Brain microvascular endothelial cell (primary cell): Measurements from ENCODE around the gene KLF14.
"Not testable (repeated sequence)": the region's sequence is repeated elsewhere in the genome, so short reads cannot be mapped to it uniquely, and the experiment has no call there.

Experiments
- DNase-seq: peaks from one replicate; pipeline ENCODE4 v3.0.0-alpha.2; 2020
- H3K27ac ChIP-seq: fragments of 250-450 bp; sonication (Bioruptor Pico); 2 replicates; pipeline ENCODE4 v1.5.1; 2020; ENCODE audit warnings: mild to moderate bottlenecking, moderate library complexity
- H3K27me3 ChIP-seq: fragments of 250-450 bp; sonication (Bioruptor Pico); replicated peaks from 2 replicates; pipeline ENCODE4 v1.5.1; 2020; ENCODE audit warnings: mild to moderate bottlenecking
- H3K36me3 ChIP-seq: fragments of 250-450 bp; sonication (Bioruptor Pico); replicated peaks from 2 replicates; pipeline ENCODE4 v1.5.1; 2020; ENCODE audit warnings: mild to moderate bottlenecking
- H3K4me3 ChIP-seq: 2 replicates; pipeline ENCODE4 v1.5.1; 2011; ENCODE audit warnings: low read depth, mild to moderate bottlenecking, control low read depth, low read length, moderate library complexity
- in situ Hi-C: cut with HindIII; loops from 2 replicates; pipeline ENCODE4 v1.10.0; 2017; ENCODE audit warnings: low sequenced_read_pairs, low pct_ligation_motif_present
- TF ChIP-seq, protein P1 (sequence below): IDR thresholded peaks from 2 replicates; pipeline ENCODE4 v1.5.1; 2011; ENCODE audit warnings: low read depth, mild to moderate bottlenecking, moderate library complexity, low read length, control low read depth, inconsistent platforms; ENCODE audit errors: missing control alignments

Gene KLF14

DNA sequence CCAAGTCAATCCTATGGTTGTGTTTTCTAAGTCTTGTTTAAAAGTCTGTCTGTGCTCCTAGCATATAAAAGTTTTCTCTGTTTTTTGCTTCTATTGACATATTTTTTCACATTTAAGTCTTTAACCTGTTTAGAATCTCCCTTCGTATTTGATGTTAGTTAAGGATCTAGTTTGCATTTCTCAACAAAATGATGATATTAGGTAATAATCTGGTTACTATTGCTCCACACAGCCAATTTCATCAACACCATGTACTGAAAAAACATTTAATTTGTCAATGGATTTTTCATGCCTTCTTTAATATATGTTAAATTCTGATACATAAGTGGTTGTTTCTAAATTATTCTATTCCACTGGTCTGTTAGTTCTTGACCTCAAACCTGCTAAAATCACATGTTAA, 30.2 kb downstream of the KLF14 start:
- H3K27me3 ChIP-seq: no peaks in the 10 kb centered on the region
- in situ Hi-C loops: no loop called here
- no peak overlapping the region for H3K4me3 ChIP-seq
- TF ChIP-seq, protein P1, sequence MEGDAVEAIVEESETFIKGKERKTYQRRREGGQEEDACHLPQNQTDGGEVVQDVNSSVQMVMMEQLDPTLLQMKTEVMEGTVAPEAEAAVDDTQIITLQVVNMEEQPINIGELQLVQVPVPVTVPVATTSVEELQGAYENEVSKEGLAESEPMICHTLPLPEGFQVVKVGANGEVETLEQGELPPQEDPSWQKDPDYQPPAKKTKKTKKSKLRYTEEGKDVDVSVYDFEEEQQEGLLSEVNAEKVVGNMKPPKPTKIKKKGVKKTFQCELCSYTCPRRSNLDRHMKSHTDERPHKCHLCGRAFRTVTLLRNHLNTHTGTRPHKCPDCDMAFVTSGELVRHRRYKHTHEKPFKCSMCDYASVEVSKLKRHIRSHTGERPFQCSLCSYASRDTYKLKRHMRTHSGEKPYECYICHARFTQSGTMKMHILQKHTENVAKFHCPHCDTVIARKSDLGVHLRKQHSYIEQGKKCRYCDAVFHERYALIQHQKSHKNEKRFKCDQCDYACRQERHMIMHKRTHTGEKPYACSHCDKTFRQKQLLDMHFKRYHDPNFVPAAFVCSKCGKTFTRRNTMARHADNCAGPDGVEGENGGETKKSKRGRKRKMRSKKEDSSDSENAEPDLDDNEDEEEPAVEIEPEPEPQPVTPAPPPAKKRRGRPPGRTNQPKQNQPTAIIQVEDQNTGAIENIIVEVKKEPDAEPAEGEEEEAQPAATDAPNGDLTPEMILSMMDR: no peak
- DNase-seq: no peak
- H3K27ac ChIP-seq: no peak overlapping the region
- no peaks in the 10 kb centered on the region for H3K36me3 ChIP-seq

DNA sequence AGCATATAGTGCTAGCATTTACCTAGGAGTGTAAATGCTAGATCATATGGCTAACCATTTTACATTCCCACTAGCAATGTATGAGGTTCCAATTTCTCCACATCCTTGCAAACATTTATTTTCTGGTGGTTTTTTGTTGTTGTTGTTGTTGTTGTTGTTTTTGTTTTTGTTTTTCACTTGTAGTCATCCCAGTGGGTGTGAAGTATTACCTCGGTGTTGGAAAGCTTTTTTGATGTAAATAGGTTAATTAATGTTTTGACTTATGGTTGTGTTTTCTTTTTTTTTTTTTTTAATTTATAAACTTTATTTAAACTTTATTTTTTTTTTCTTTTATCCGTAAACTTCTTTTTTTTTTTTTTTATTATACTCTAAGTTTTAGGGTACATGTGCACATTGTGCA, 32.4 kb downstream of the KLF14 start:
- DNase-seq: no peak
- no peaks in the 10 kb centered on the region for H3K36me3 ChIP-seq
- TF ChIP-seq, protein P1: no peak
- no peak overlapping the region for H3K4me3 ChIP-seq
- no peaks in the 10 kb centered on the region for H3K27me3 ChIP-seq
- no peak overlapping the region for H3K27ac ChIP-seq
- in situ Hi-C loops: no loop called here

DNA sequence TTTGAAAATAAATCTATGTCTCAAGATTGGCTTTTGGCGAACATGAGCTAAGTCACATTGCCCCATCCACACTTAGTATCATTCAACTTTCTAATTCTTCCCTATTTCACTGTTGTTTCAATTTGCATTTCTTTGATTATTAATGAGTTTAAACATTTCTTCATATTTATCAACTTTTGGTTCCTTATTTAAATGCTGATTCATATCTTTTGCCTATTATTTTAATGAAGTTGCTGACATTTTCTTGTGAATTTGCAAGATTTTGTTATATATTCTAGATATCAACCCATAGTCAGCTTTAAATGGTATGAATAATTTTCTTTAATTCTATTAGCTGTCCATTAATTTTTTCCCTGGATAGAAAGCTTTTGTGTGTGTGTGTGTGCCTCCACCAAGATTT, 33.2 kb downstream of the KLF14 start:
- no peaks in the 10 kb centered on the region for H3K36me3 ChIP-seq
- no peak for DNase-seq
- TF ChIP-seq, protein P1: no peak
- H3K27me3 ChIP-seq: no peaks in the 10 kb centered on the region
- in situ Hi-C loops: no loop called here
- H3K4me3 ChIP-seq: no peak overlapping the region
- no peak overlapping the region for H3K27ac ChIP-seq

DNA sequence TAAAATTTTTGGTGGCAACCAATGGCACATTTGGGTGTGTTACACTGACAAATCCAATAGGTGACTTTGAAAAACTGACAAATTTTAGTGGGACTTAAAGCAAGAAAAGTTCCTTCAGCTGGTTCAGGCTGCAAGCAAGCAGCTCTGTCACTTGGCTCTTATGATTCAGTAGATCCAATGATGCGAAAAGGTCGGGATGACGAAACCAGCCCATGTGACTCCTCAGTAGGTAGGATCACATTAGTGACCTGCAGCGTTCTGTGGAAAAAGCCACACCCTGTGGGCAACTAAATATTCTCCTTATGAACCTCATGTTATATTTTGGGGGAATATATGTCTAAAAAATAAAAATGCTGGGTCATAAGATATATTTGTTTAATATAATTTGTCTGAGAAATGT, 34.3 kb downstream of the KLF14 start:
- Histone ChIP-seq H3K27ac (no peak overlapping the region), H3K4me3 (no peak overlapping the region), H3K36me3 (no peaks in the 10 kb centered on the region), H3K27me3 (no peaks in the 10 kb centered on the region)
- in situ Hi-C loops: no loop called here
- no peak for DNase-seq
- TF ChIP-seq, protein P1: no peak

DNA sequence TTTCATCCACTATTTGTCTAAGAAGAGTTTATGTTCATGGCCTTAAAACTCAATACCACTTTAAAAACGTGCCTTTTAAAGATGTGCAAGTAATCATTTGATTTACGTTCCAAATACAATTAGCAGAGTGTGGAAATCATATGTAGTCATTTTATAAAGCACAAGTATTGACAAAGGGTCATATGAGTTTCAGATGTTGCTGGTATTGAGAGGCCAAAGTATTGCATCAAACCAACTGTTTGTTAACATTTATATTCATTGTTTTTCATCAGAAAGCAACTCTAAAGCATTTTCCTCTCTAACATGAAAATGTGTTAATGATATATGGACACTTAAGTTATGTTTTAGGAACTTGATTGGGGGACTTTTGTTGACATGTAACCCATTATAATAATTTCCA, 36.2 kb downstream of the KLF14 start:
- Histone ChIP-seq H3K27ac (no peak overlapping the region), H3K36me3 (no peaks in the 10 kb centered on the region), H3K27me3 (no peaks in the 10 kb centered on the region), H3K4me3 (no peak overlapping the region)
- in situ Hi-C loops: no loop called here
- DNase-seq: no peak
- TF ChIP-seq, protein P1: no peak

DNA sequence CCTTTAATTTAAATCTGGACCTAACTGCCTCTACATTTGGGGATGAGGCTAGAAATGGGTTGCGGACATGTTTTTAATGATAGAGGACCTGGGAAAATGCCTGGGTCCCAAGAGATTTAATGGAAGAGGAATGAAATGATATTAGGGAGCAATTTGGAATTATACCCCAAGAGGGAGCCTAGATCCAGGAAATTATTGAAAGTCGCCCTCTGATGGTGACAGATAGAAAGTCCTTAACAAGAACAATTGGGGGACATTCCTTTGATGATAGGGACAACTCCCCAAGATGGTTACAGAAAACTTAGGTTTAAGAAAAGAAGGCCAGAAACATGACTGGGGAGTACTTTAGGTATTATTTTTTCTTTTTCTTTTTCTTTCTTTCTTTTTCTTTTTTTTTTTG, 38.2 kb downstream of the KLF14 start:
- in situ Hi-C loops: no loop called here
- TF ChIP-seq, protein P1: peak; percentile 67
- Histone ChIP-seq H3K4me3 (no peak overlapping the region), H3K27ac (no peak overlapping the region), H3K27me3 (no peaks in the 10 kb centered on the region), H3K36me3 (no peaks in the 10 kb centered on the region)
- peak; percentile 11 for DNase-seq

DNA sequence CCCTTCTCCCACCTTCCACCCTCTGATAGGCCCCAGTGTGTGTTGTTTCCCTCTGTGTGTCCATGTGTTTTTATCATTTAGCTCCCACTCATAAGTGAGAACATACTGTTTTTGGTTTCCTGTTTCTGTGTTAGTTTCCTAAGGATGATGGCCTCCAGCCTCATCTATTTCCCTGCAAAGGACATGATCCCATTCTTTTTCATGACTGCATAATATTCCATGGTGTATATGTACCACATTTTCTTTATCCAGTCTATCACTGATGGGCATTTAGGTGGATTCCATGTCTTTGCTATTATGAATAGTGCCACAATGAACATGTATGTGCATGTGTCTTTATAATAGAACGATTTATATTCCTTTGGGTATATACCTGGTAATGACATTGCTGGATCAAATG, 41.6 kb downstream of the KLF14 start:
- H3K27ac ChIP-seq, in situ Hi-C loops, DNase-seq, H3K27me3 ChIP-seq, H3K36me3 ChIP-seq, H3K4me3 ChIP-seq: not testable (repeated sequence)
